IMR-90 (cell line): ENCODE measurements around the gene C2CD4B. TPM values are rescaled to one million over a fixed set of nuclear protein-coding genes. Genes with fewer than 3 reads are reported as not detected.

Experiments used
- ATAC-seq: fragments of 200-7000 bp; cut with Tn5 transposase; 2 replicates; pipeline ENCODE4 v1.9.1; 2020; ENCODE audit warnings: low read depth, mild to moderate bottlenecking, moderate library complexity
- BruUV-seq: library from RNA; stranded (reverse); fragments of 400-500 nt; replicated peaks from 2 replicates; lab custom pipeline; 2021; lab: Mats Ljungman, UMichigan
- CTCF ChIA-PET: fragments of 300-600 bp; formaldehyde crosslinking; extraction: SDS; loops from one replicate; lab custom pipeline; 2021; ENCODE audit warnings: antibody characterized with exemption; lab: Yijun Ruan, JAX
- POLR2A ChIA-PET: fragments of 300-600 bp; sonication (Branson Sonifier 250); formaldehyde crosslinking; loops from one replicate; lab custom pipeline; 2022; ENCODE audit warnings: antibody characterized with exemption; ENCODE audit not compliant: unreplicated experiment; lab: Charles Lee
- DNase-seq: peaks from one replicate; pipeline ENCODE4 v3.0.0; 2013
- H2AFZ ChIP-seq: replicated peaks from 2 replicates; pipeline ENCODE3; 2013; ENCODE audit warnings: low read length, mild to moderate bottlenecking; ENCODE audit not compliant: poor library complexity
- H2AK5ac ChIP-seq: 2 replicates; pipeline ENCODE4 v1.6.1; 2013; ENCODE audit warnings: low read depth, low read length, inconsistent platforms
- H2AK9ac ChIP-seq: replicated peaks from 2 replicates; pipeline ENCODE3; 2013; ENCODE audit warnings: mild to moderate bottlenecking, low read depth, low read length, moderate library complexity; ENCODE audit not compliant: poor library complexity
- H2BK120ac ChIP-seq: 2 replicates; pipeline ENCODE4 v1.6.1; 2013; ENCODE audit warnings: low read depth, low read length, inconsistent platforms
- H2BK15ac ChIP-seq: 3 replicates; pipeline ENCODE4 v1.6.1; 2013; ENCODE audit warnings: low read depth, low read length, inconsistent platforms
- H2BK20ac ChIP-seq: 2 replicates; pipeline ENCODE4 v1.6.1; 2013; ENCODE audit warnings: low read depth, mild to moderate bottlenecking, inconsistent platforms, low read length, moderate library complexity
- H2BK5ac ChIP-seq: 2 replicates; pipeline ENCODE4 v1.6.1; 2013; ENCODE audit warnings: mild to moderate bottlenecking, low read depth, low read length, inconsistent platforms; ENCODE audit not compliant: poor library complexity, severe bottlenecking
- H3K14ac ChIP-seq: replicated peaks from 2 replicates; pipeline ENCODE4 v1.6.1; 2013; ENCODE audit warnings: low read depth, low read length, inconsistent platforms
- H3K18ac ChIP-seq: 2 replicates; pipeline ENCODE4 v1.6.1; 2013; ENCODE audit warnings: low read depth, low read length, control low read depth
- H3K23ac ChIP-seq: 2 replicates; pipeline ENCODE4 v1.6.1; 2013; ENCODE audit warnings: low read depth, low read length, inconsistent platforms
- H3K27ac ChIP-seq: 2 replicates; pipeline ENCODE4 v1.5.1; 2013; ENCODE audit warnings: mild to moderate bottlenecking, control low read depth, low read length; ENCODE audit not compliant: insufficient read depth
- H3K27me3 ChIP-seq: 2 replicates; pipeline ENCODE4 v1.6.1; 2013; ENCODE audit warnings: low read length; ENCODE audit not compliant: control insufficient read depth, insufficient read depth
- H3K36me3 ChIP-seq: 2 replicates; pipeline ENCODE4 v1.6.1; 2013; ENCODE audit warnings: low read length, mixed read lengths; ENCODE audit not compliant: control insufficient read depth, insufficient read depth
- H3K4ac ChIP-seq: 2 replicates; pipeline ENCODE4 v1.6.1; 2013; ENCODE audit warnings: low read depth, low read length, inconsistent platforms
- H3K4me1 ChIP-seq: 2 replicates; pipeline ENCODE4 v1.6.1; 2013; ENCODE audit warnings: low read length, mixed read lengths; ENCODE audit not compliant: control insufficient read depth, insufficient read depth
- H3K4me2 ChIP-seq: 2 replicates; pipeline ENCODE4 v1.6.1; 2013; ENCODE audit warnings: low read depth, mild to moderate bottlenecking, control low read depth, low read length, moderate library complexity
- H3K4me3 ChIP-seq: 2 replicates; pipeline ENCODE4 v1.5.1; 2013; ENCODE audit warnings: low read depth, mild to moderate bottlenecking, control low read depth, low read length, moderate library complexity; ENCODE audit not compliant: insufficient read depth
- H3K56ac ChIP-seq: 2 replicates; pipeline ENCODE4 v1.6.1; 2013; ENCODE audit warnings: low read length, inconsistent platforms; ENCODE audit not compliant: insufficient read depth; ENCODE audit errors: extremely low read depth
- H3K79me1 ChIP-seq, 2 experiments: 2 replicates each; pipeline ENCODE4 v1.6.1; 2013; ENCODE audit warnings: low read length in 2 of 2, inconsistent platforms in 1 of 2, low read depth in 1 of 2
- H3K9ac ChIP-seq: 2 replicates; pipeline ENCODE4 v1.6.1; 2013; ENCODE audit warnings: low read depth, low read length, control low read depth
- H3K9me1 ChIP-seq: 2 replicates; pipeline ENCODE4 v1.6.1; 2013; ENCODE audit warnings: low read length, inconsistent platforms; ENCODE audit not compliant: insufficient read depth
- H3K9me3 ChIP-seq: 2 replicates; pipeline ENCODE4 v1.6.1; 2013; ENCODE audit warnings: low read length; ENCODE audit not compliant: control insufficient read depth, insufficient read depth
- H4K20me1 ChIP-seq: 2 replicates; pipeline ENCODE4 v1.6.1; 2013; ENCODE audit warnings: low read length, inconsistent platforms; ENCODE audit not compliant: insufficient read depth
- H4K5ac ChIP-seq: 2 replicates; pipeline ENCODE4 v1.6.1; 2013; ENCODE audit warnings: mild to moderate bottlenecking, low read depth, low read length, control low read depth
- H4K8ac ChIP-seq, 2 experiments: 2 replicates each; pipeline ENCODE4 v1.6.1; 2013; ENCODE audit warnings: low read depth in 2 of 2, low read length in 2 of 2, control low read depth in 1 of 2, inconsistent platforms in 1 of 2
- H4K91ac ChIP-seq: 2 replicates; pipeline ENCODE4 v1.6.1; 2013; ENCODE audit warnings: low read depth, low read length, inconsistent platforms; ENCODE audit not compliant: insufficient read depth
- MAZ ChIP-seq: IDR thresholded peaks from 2 replicates; pipeline ENCODE4 v1.6.1; 2012; ENCODE audit warnings: low read depth, mild to moderate bottlenecking, low read length, improper control_type of control experiment, moderate library complexity, borderline replicate concordance
- dilution Hi-C: fragments of 300-500 bp; cut with HindIII; formaldehyde crosslinking; loops from one replicate; pipeline ENCODE4 v1.14.3; 2018; ENCODE audit warnings: low sequenced_read_pairs; ENCODE audit not compliant: unreplicated experiment
- in situ Hi-C: fragments of 300-500 bp; cut with MboI; formaldehyde crosslinking; loops from 3 replicates; pipeline ENCODE4 v1.14.3; 2019; ENCODE audit warnings: low sequenced_read_pairs, inconsistent platforms, mixed read lengths
- intact Hi-C: fragments of 100-400 bp; cut with micrococcal nuclease; formaldehyde crosslinking; loops from 2 replicates; pipeline ENCODE4 v1.10.0; 2022
- polyA plus RNA-seq, 3 experiments: library from polyadenylated mRNA; depleted of rRNA; stranded (reverse); fragments of >200 nt; gene quantifications; 2 replicates each; pipeline ENCODE4 v1.2.3, GENCODE V29; 2012; ENCODE audit warnings: low replicate concordance in 1 of 3
- total RNA-seq: library from RNA; depleted of rRNA; stranded (reverse); fragments of >200 nt; gene quantifications from 2 replicates; pipeline ENCODE4 v1.2.3, GENCODE V29; 2012
- TF ChIP-seq, protein P1 (sequence below): fragments of 150-350 bp; IDR thresholded peaks from 2 replicates; pipeline ENCODE4 v1.6.1; 2016; ENCODE audit warnings: low read depth, mild to moderate bottlenecking, low read length, moderate library complexity, borderline replicate concordance

C2CD4B gene
- total and polyA plus RNA-seq, 2 of the 4 experiments (the other 2 are of a cell fraction), result not detected

DNA sequence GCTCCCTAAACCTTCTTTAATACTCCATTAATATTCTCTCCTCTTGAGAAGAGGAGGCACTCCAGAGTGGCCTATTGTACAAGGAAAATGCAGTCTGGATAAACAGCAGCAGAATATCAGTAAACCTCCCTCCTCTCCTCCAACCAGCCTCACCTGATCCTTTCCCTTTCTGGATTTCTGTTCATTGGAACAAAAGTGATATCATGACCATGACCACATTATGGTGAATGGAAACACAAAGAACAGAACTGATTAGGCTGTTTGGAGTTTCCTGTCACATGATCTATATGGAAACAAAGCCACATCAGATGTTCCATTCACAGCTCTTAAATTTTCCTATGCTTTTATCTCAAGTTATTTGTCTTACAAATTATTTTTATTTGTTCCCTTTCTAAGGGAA lies 14.6 kb downstream of the C2CD4B start:
- no peaks in the 10 kb centered on the region for H3K9me1 ChIP-seq
- H2BK5ac ChIP-seq, result no peak overlapping the region
- DNase-seq (no peak), ATAC-seq (no peak)
- no peak overlapping the region for H2BK120ac ChIP-seq
- no peak overlapping the region for H3K27ac ChIP-seq
- dilution Hi-C loops (no loop called here), intact Hi-C loops (no loop called here), in situ Hi-C loops (no loop called here)
- ChIA-PET POLR2A (no interaction called here), CTCF (no interaction called here)
- H3K9ac ChIP-seq, result no peak overlapping the region
- BruUV-seq, result no TSS peak
- H3K4me2 ChIP-seq, result no peak overlapping the region
- no peak overlapping the region for H4K91ac ChIP-seq
- no peaks in the 10 kb centered on the region for H4K20me1 ChIP-seq
- H4K5ac ChIP-seq, result no peak overlapping the region
- no peak overlapping the region for H3K23ac ChIP-seq
- no peak overlapping the region for H2AK9ac ChIP-seq
- H2BK20ac ChIP-seq, result no peak overlapping the region
- no peaks in the 10 kb centered on the region for H3K79me1 ChIP-seq
- H3K56ac ChIP-seq, result no peak overlapping the region
- no peaks in the 10 kb centered on the region for H3K9me3 ChIP-seq
- peaks cover 22% of the 10 kb centered on the region for H3K27me3 ChIP-seq
- no peak overlapping the region for H3K18ac ChIP-seq
- H2BK15ac ChIP-seq, result no peak overlapping the region
- no peaks in the 10 kb centered on the region for H3K4me1 ChIP-seq
- no peak overlapping the region for H3K14ac ChIP-seq
- no peak overlapping the region for H3K4me3 ChIP-seq
- no peak overlapping the region for H3K4ac ChIP-seq
- no peak overlapping the region for H2AFZ ChIP-seq
- H3K36me3 ChIP-seq, result no peaks in the 10 kb centered on the region
- H2AK5ac ChIP-seq, result no peak overlapping the region
- TF ChIP-seq MAZ, result no peak
- TF ChIP-seq, protein P1, sequence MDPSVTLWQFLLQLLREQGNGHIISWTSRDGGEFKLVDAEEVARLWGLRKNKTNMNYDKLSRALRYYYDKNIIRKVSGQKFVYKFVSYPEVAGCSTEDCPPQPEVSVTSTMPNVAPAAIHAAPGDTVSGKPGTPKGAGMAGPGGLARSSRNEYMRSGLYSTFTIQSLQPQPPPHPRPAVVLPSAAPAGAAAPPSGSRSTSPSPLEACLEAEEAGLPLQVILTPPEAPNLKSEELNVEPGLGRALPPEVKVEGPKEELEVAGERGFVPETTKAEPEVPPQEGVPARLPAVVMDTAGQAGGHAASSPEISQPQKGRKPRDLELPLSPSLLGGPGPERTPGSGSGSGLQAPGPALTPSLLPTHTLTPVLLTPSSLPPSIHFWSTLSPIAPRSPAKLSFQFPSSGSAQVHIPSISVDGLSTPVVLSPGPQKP, result no peak
- H4K8ac ChIP-seq, result no peak overlapping the region
